GM23338 (cell line): ENCODE results near the gene NOL12. TPM values are rescaled to one million over a fixed set of nuclear protein-coding genes. Genes with fewer than 3 reads are reported as not detected.

Experiments
- ATAC-seq: fragments of 200-7000 bp; cut with Tn5 transposase; 3 replicates; pipeline ENCODE4 v1.9.1; 2020
- DNase-seq: peaks from one replicate; pipeline ENCODE4 v3.0.0-alpha.2; 2015; ENCODE audit warnings: low spot score
- H2AFZ ChIP-seq: fragments of 200-600 bp; sonication (generic); 2 replicates; pipeline ENCODE4 v1.8.0; 2016; ENCODE audit warnings: antibody characterized with exemption, mild to moderate bottlenecking, moderate library complexity
- H3F3A ChIP-seq: fragments of 200-600 bp; sonication (generic); replicated peaks from 2 replicates; pipeline ENCODE4 v1.8.0; 2017; ENCODE audit warnings: antibody characterized with exemption, mixed run types, low read depth
- H3K27ac ChIP-seq: fragments of 200-600 bp; sonication (generic); 2 replicates; pipeline ENCODE4 v1.6.1; 2016; ENCODE audit warnings: low read depth
- H3K27me3 ChIP-seq: fragments of 200-600 bp; sonication (generic); 2 replicates; pipeline ENCODE4 v1.8.0; 2016; ENCODE audit warnings: mild to moderate bottlenecking, mixed run types, moderate library complexity; ENCODE audit not compliant: insufficient read depth
- H3K36me3 ChIP-seq: fragments of 200-600 bp; sonication (generic); 2 replicates; pipeline ENCODE4 v1.8.0; 2016; ENCODE audit warnings: mild to moderate bottlenecking; ENCODE audit not compliant: insufficient read depth
- H3K4me1 ChIP-seq: fragments of 200-600 bp; sonication (generic); 2 replicates; pipeline ENCODE4 v1.8.0; 2016; ENCODE audit warnings: mild to moderate bottlenecking, moderate library complexity; ENCODE audit not compliant: insufficient read depth
- H3K4me2 ChIP-seq: fragments of 200-600 bp; sonication (generic); 2 replicates; pipeline ENCODE4 v1.7.1; 2017; ENCODE audit warnings: mixed run types
- H3K4me3 ChIP-seq: fragments of 200-600 bp; sonication (generic); 2 replicates; pipeline ENCODE4 v1.6.1; 2016; ENCODE audit warnings: mixed run types
- H3K79me2 ChIP-seq: fragments of 200-600 bp; sonication (generic); replicated peaks from 2 replicates; pipeline ENCODE4 v1.8.0; 2017; ENCODE audit warnings: mild to moderate bottlenecking; ENCODE audit not compliant: insufficient read depth
- H3K9me2 ChIP-seq: fragments of 200-600 bp; sonication (generic); 2 replicates; pipeline ENCODE4 v1.8.0; 2017; ENCODE audit not compliant: insufficient read depth
- H4K20me1 ChIP-seq: fragments of 200-600 bp; sonication (generic); replicated peaks from 2 replicates; pipeline ENCODE4 v1.8.0; 2017; ENCODE audit warnings: mild to moderate bottlenecking; ENCODE audit not compliant: insufficient read depth
- H3K27ac Mint-ChIP-seq: 2 replicates; pipeline ENCODE4 v1.8.0; 2020; ENCODE audit warnings: inconsistent platforms, mild to moderate bottlenecking, moderate library complexity, mixed read lengths
- H3K27me3 Mint-ChIP-seq: 3 replicates; pipeline ENCODE4 v1.8.0; 2022; ENCODE audit warnings: low read depth, mild to moderate bottlenecking, moderate library complexity, mixed read lengths, inconsistent platforms; ENCODE audit not compliant: insufficient read depth, poor library complexity
- H3K36me3 Mint-ChIP-seq: 3 replicates; pipeline ENCODE4 v1.8.0; 2021; ENCODE audit warnings: low read depth, mild to moderate bottlenecking, inconsistent platforms, moderate library complexity, mixed read lengths
- H3K4me1 Mint-ChIP-seq: 3 replicates; pipeline ENCODE4 v1.8.0; 2020; ENCODE audit warnings: mild to moderate bottlenecking, inconsistent platforms, mixed read lengths
- H3K4me3 Mint-ChIP-seq: 3 replicates; pipeline ENCODE4 v1.8.0; 2021; ENCODE audit warnings: moderate library complexity, mild to moderate bottlenecking, inconsistent platforms, mixed read lengths
- H3K9me3 Mint-ChIP-seq: 3 replicates; pipeline ENCODE4 v1.8.0; 2020; ENCODE audit warnings: moderate library complexity, mild to moderate bottlenecking, inconsistent platforms, mixed read lengths
- CREB1 ChIP-seq: fragments of 250-450 bp; sonication (Bioruptor Pico); IDR thresholded peaks from 2 replicates; pipeline ENCODE4 v1.5.0; 2020; ENCODE audit warnings: low read depth, mild to moderate bottlenecking, moderate library complexity
- ETS1 ChIP-seq: IDR thresholded peaks from 2 replicates; pipeline ENCODE4 v1.6.1; 2016; ENCODE audit warnings: antibody characterized with exemption
- JUNB ChIP-seq: IDR thresholded peaks from one replicate; pipeline ENCODE4 v1.6.1; 2016; ENCODE audit warnings: antibody characterized with exemption; ENCODE audit not compliant: unreplicated experiment
- NANOG ChIP-seq: IDR thresholded peaks from 2 replicates; pipeline ENCODE4 v1.6.1; 2016; ENCODE audit warnings: antibody characterized with exemption, borderline replicate concordance
- POLR2AphosphoS5 ChIP-seq: IDR thresholded peaks from 2 replicates; pipeline ENCODE4 v1.6.1; 2016; ENCODE audit warnings: antibody characterized with exemption, low read depth
- STAT1 ChIP-seq: IDR thresholded peaks from one replicate; pipeline ENCODE4 v1.6.1; 2016; ENCODE audit warnings: antibody characterized with exemption; ENCODE audit not compliant: unreplicated experiment
- ZNF114 ChIP-seq: fragments of 250-450 bp; sonication (Bioruptor Pico); IDR thresholded peaks from 2 replicates; pipeline ENCODE4 v1.5.0; 2020; ENCODE audit warnings: mild to moderate bottlenecking, moderate library complexity
- ZNF331 ChIP-seq: fragments of 250-450 bp; sonication (Bioruptor Pico); IDR thresholded peaks from 2 replicates; pipeline ENCODE4 v1.5.0; 2020; ENCODE audit warnings: low read depth, mild to moderate bottlenecking, moderate library complexity
- polyA plus RNA-seq: library from polyadenylated mRNA; unstranded; fragments of >200 nt; fragmentation: Nextera tagmentation; extraction: Ambion mirVana; gene quantifications from 2 replicates; pipeline ENCODE4 v1.2.1, GENCODE V29; 2016
- total RNA-seq: library from RNA; depleted of rRNA; stranded (reverse); fragments of >200 nt; shearing (Covaris generic); gene quantifications from 2 replicates; pipeline ENCODE4 v1.2.3, GENCODE V29; 2014
- TF ChIP-seq, protein P1 (sequence below): IDR thresholded peaks from one replicate; pipeline ENCODE4 v1.6.1; 2018; ENCODE audit warnings: antibody characterized with exemption; ENCODE audit not compliant: unreplicated experiment
- TF ChIP-seq, protein P2 (sequence below): fragments of 250-450 bp; sonication (Bioruptor Pico); IDR thresholded peaks from 2 replicates; pipeline ENCODE4 v1.5.0; 2020; ENCODE audit warnings: mild to moderate bottlenecking, moderate library complexity

The NOL12 gene
- total and polyA plus RNA-seq, 2 experiments from 2014 or later, result 22.2 to 48.5 TPM

DNA sequence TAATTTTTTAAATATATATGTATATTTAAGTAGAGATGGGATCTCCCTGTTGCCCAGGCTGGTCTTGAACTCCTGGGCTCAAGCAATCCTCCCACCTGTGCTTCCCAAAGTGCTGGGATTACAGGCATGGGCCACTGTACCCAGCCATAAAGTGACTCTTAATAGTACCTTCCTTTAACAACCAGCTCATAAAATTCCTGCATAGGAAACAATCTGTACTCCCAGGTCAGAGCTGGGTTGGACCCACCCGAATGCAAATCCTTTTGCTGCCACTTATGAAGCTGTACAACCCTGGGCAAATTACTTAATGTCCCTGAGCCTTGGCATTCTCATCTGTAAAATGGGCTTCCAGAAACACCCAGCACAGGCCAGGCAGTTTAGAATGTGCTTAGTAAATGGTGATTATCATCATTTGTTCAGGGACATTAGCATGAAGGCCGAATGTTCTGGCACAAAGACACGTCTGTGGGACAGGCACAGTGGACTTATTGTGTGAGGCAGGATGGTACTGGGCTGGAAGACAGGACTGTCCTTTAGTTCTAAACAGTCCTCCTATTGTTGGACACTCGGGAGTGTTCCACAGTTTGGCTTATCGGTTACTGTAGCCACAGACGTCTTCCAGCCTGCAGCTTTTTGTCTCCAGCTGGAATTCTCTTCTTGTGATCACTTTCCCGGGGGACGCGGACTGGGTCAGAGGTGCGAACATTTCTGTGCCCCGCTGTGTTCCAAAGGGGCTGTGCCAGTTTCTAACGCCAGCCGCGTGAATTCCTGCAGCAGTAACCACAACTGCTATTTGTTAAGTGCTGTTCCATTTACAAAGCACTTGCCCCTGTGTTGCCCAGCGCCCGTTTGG is 21.7 kb upstream of the NOL12 start (continued):
- no peak for TF ChIP-seq ETS1

GRCh38 chr22:37665487-37665886 is 20.7 kb upstream of the NOL12 start:
- peaks cover 13% of the 10 kb centered on the region for H3K4me1 Mint-ChIP-seq
- no peaks in the 10 kb centered on the region for H3K36me3 ChIP-seq
- H3K27me3 Mint-ChIP-seq, result peaks cover 9% of the 10 kb centered on the region
- no peaks in the 10 kb centered on the region for H3K9me2 ChIP-seq
- no peaks in the 10 kb centered on the region for H3K9me3 Mint-ChIP-seq
- H3K27ac Mint-ChIP-seq, result no peak overlapping the region
- H3K4me2 ChIP-seq, result no peak overlapping the region
- no peak overlapping the region for H2AFZ ChIP-seq
- H3K4me3 ChIP-seq, result no peak overlapping the region
- H4K20me1 ChIP-seq, result peaks cover 20% of the 10 kb centered on the region
- H3K36me3 Mint-ChIP-seq, result peaks cover 32% of the 10 kb centered on the region
- peaks cover 45% of the 10 kb centered on the region for H3K79me2 ChIP-seq
- H3K4me3 Mint-ChIP-seq, result no peak overlapping the region
- no peaks in the 10 kb centered on the region for H3K4me1 ChIP-seq
- no peak overlapping the region for H3K27ac ChIP-seq
- DNase-seq, result no peak
- 0 out of 2 replicates have a peak, but pooled peaks cover 15% of the 10 kb centered on the region for H3F3A ChIP-seq
- no peak for TF ChIP-seq ZNF114 (CRISPR knock-in tag)
- no peak for TF ChIP-seq POLR2AphosphoS5
- TF ChIP-seq NANOG, result no peak
- TF ChIP-seq, protein P1, sequence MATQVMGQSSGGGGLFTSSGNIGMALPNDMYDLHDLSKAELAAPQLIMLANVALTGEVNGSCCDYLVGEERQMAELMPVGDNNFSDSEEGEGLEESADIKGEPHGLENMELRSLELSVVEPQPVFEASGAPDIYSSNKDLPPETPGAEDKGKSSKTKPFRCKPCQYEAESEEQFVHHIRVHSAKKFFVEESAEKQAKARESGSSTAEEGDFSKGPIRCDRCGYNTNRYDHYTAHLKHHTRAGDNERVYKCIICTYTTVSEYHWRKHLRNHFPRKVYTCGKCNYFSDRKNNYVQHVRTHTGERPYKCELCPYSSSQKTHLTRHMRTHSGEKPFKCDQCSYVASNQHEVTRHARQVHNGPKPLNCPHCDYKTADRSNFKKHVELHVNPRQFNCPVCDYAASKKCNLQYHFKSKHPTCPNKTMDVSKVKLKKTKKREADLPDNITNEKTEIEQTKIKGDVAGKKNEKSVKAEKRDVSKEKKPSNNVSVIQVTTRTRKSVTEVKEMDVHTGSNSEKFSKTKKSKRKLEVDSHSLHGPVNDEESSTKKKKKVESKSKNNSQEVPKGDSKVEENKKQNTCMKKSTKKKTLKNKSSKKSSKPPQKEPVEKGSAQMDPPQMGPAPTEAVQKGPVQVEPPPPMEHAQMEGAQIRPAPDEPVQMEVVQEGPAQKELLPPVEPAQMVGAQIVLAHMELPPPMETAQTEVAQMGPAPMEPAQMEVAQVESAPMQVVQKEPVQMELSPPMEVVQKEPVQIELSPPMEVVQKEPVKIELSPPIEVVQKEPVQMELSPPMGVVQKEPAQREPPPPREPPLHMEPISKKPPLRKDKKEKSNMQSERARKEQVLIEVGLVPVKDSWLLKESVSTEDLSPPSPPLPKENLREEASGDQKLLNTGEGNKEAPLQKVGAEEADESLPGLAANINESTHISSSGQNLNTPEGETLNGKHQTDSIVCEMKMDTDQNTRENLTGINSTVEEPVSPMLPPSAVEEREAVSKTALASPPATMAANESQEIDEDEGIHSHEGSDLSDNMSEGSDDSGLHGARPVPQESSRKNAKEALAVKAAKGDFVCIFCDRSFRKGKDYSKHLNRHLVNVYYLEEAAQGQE, result no peak
- TF ChIP-seq JUNB, result no peak
- TF ChIP-seq STAT1, result no peak
- TF ChIP-seq ZNF331 (CRISPR knock-in tag), result no peak
- no peak for TF ChIP-seq CREB1
- ATAC-seq, result no peak
- no peaks in the 10 kb centered on the region for H3K27me3 ChIP-seq

DNA sequence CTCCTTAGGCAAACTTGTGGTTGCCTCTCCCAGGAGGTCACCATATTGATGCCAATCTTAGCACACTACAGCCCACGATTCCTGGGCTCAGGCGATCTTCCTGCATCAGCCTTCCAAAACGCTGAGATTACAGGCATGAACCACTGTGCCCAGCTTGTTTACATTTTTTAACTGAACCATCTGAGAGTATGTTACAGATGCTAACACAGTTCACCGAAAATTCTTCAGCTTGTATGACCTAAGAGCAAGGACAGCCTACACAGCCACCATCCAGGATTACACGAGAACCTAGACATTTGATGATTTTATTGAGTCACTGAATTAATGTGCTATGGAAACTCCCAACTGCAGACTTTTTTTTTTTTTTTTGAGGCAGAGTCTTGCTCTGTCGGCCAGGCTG is 16.6 kb upstream of the NOL12 start:
- Histone ChIP-seq H3K4me2 (no peak overlapping the region), H3K4me3 (no peak overlapping the region), H3K4me1 (no peaks in the 10 kb centered on the region; the same call in 1 of the 2 replicates), H3K27me3 (no peaks in the 10 kb centered on the region), H3K9me2 (no peaks in the 10 kb centered on the region), H2AFZ (no peak overlapping the region), H3K79me2 (peaks cover 5% of the 10 kb centered on the region), H3K27ac (no peak overlapping the region), H3K36me3 (no peaks in the 10 kb centered on the region), H4K20me1 (no peaks in the 10 kb centered on the region; the same call in 1 of the 2 replicates), H3F3A (0 out of 2 replicates have a peak, but pooled peaks cover 11% of the 10 kb centered on the region)
- no peak overlapping the region for H3K27ac Mint-ChIP-seq
- DNase-seq, result no peak
- no peak overlapping the region for H3K4me3 Mint-ChIP-seq
- H3K36me3 Mint-ChIP-seq, result peaks cover 24% of the 10 kb centered on the region
- H3K9me3 Mint-ChIP-seq, result no peaks in the 10 kb centered on the region
- no peak for ATAC-seq
- H3K4me1 Mint-ChIP-seq, result peaks cover 5% of the 10 kb centered on the region; the same call in 1 of the 3 replicates
- peaks cover 16% of the 10 kb centered on the region for H3K27me3 Mint-ChIP-seq
- TF ChIP-seq POLR2AphosphoS5, result no peak
- TF ChIP-seq, protein P2, sequence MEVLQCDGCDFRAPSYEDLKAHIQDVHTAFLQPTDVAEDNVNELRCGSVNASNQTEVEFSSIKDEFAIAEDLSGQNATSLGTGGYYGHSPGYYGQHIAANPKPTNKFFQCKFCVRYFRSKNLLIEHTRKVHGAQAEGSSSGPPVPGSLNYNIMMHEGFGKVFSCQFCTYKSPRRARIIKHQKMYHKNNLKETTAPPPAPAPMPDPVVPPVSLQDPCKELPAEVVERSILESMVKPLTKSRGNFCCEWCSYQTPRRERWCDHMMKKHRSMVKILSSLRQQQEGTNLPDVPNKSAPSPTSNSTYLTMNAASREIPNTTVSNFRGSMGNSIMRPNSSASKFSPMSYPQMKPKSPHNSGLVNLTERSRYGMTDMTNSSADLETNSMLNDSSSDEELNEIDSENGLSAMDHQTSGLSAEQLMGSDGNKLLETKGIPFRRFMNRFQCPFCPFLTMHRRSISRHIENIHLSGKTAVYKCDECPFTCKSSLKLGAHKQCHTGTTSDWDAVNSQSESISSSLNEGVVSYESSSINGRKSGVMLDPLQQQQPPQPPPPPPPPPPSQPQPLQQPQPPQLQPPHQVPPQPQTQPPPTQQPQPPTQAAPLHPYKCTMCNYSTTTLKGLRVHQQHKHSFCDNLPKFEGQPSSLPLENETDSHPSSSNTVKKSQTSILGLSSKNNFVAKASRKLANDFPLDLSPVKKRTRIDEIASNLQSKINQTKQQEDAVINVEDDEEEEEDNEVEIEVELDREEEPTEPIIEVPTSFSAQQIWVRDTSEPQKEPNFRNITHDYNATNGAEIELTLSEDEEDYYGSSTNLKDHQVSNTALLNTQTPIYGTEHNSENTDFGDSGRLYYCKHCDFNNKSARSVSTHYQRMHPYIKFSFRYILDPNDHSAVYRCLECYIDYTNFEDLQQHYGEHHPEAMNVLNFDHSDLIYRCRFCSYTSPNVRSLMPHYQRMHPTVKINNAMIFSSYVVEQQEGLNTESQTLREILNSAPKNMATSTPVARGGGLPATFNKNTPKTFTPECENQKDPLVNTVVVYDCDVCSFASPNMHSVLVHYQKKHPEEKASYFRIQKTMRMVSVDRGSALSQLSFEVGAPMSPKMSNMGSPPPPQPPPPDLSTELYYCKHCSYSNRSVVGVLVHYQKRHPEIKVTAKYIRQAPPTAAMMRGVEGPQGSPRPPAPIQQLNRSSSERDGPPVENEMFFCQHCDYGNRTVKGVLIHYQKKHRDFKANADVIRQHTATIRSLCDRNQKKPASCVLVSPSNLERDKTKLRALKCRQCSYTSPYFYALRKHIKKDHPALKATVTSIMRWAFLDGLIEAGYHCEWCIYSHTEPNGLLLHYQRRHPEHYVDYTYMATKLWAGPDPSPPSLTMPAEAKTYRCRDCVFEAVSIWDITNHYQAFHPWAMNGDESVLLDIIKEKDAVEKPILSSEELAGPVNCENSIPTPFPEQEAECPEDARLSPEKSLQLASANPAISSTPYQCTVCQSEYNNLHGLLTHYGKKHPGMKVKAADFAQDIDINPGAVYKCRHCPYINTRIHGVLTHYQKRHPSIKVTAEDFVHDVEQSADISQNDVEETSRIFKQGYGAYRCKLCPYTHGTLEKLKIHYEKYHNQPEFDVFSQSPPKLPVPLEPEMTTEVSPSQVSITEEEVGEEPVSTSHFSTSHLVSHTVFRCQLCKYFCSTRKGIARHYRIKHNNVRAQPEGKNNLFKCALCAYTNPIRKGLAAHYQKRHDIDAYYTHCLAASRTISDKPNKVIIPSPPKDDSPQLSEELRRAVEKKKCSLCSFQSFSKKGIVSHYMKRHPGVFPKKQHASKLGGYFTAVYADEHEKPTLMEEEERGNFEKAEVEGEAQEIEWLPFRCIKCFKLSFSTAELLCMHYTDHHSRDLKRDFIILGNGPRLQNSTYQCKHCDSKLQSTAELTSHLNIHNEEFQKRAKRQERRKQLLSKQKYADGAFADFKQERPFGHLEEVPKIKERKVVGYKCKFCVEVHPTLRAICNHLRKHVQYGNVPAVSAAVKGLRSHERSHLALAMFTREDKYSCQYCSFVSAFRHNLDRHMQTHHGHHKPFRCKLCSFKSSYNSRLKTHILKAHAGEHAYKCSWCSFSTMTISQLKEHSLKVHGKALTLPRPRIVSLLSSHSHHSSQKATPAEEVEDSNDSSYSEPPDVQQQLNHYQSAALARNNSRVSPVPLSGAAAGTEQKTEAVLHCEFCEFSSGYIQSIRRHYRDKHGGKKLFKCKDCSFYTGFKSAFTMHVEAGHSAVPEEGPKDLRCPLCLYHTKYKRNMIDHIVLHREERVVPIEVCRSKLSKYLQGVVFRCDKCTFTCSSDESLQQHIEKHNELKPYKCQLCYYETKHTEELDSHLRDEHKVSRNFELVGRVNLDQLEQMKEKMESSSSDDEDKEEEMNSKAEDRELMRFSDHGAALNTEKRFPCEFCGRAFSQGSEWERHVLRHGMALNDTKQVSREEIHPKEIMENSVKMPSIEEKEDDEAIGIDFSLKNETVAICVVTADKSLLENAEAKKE (CRISPR knock-in tag), result no peak
